ENCODE data around the gene LHFPL2. TPM values are rescaled to one million over a fixed set of nuclear protein-coding genes. Genes with fewer than 3 reads are reported as not detected.

LHFPL2 gene
- total and polyA plus RNA-seq, 9 donors, result 38.0 to 90.9 (median 53.3) TPM

DNA sequence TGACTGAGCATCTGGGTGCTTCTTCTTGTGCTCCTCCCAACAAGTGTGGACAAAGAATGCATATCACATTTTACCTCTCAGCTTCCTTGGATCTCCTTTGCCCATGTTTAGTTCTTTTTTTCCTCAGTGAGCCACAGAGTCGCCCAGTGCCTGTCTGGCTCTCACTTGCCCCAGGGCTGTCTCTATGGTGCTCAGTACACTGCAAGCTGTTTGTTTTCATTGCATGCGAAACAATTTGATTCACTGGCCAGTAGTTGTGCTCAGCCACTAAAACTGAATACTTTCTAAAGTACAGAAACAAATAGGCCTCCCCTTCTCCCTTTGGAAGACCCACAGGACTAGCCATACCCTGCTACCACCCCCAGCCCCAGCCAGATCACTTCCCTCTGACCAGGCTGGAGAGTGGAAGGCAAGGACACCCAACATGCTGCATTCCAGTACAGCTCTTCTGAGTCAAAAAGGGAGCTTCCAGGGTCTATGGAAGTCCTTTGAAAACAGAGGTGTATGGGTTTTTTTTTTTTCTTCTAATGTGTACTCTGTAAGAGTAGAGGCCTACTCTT lies 3.8 kb downstream of the LHFPL2 start:
- Histone ChIP-seq H3K27ac (ENCODE audit: low read length) (no peak overlapping the region), H3K9me3 (replicated peaks; ENCODE audit: control insufficient read depth, low read depth, low read length) (no peaks in the 10 kb centered on the region), H3K36me3 (ENCODE audit: control insufficient read depth, insufficient read depth, low read length) (peaks cover 13% of the 10 kb centered on the region), H3K4me1 (ENCODE audit: control insufficient read depth, insufficient read depth, low read length) (peaks cover 32% of the 10 kb centered on the region), H3K4me3 (ENCODE audit: low read length) (no peak overlapping the region), H3K27me3 (ENCODE audit: control insufficient read depth, insufficient read depth, low read length) (no peaks in the 10 kb centered on the region)
- 41% methylated on average over 2 of the region's 2 CpGs for WGBS (ENCODE audit: insufficient coverage)
- no peak for DNase-seq

GRCh38 chr5:78644129-78644528 lies 4.4 kb downstream of the LHFPL2 start:
- Histone ChIP-seq H3K27me3 (ENCODE audit: control insufficient read depth, insufficient read depth, low read length) (no peaks in the 10 kb centered on the region), H3K27ac (ENCODE audit: low read length) (no peak overlapping the region), H3K4me3 (ENCODE audit: low read length) (no peak overlapping the region), H3K9me3 (replicated peaks; ENCODE audit: control insufficient read depth, low read depth, low read length) (no peaks in the 10 kb centered on the region), H3K36me3 (ENCODE audit: control insufficient read depth, insufficient read depth, low read length) (peaks cover 13% of the 10 kb centered on the region), H3K4me1 (ENCODE audit: control insufficient read depth, insufficient read depth, low read length) (peaks cover 27% of the 10 kb centered on the region)
- no peak for DNase-seq
- WGBS (ENCODE audit: insufficient coverage), result 100% methylated on average over 1 of the region's 3 CpGs

- peaks cover 38% of the 10 kb centered on the region for H3K4me1 ChIP-seq (ENCODE audit: control insufficient read depth, insufficient read depth, low read length)
- WGBS (ENCODE audit: insufficient coverage), result 83% methylated on average over 1 of the region's 1 CpG
Observed at GRCh38 chr5:78642701-78643100, 5.9 kb downstream of the LHFPL2 start.

DNA sequence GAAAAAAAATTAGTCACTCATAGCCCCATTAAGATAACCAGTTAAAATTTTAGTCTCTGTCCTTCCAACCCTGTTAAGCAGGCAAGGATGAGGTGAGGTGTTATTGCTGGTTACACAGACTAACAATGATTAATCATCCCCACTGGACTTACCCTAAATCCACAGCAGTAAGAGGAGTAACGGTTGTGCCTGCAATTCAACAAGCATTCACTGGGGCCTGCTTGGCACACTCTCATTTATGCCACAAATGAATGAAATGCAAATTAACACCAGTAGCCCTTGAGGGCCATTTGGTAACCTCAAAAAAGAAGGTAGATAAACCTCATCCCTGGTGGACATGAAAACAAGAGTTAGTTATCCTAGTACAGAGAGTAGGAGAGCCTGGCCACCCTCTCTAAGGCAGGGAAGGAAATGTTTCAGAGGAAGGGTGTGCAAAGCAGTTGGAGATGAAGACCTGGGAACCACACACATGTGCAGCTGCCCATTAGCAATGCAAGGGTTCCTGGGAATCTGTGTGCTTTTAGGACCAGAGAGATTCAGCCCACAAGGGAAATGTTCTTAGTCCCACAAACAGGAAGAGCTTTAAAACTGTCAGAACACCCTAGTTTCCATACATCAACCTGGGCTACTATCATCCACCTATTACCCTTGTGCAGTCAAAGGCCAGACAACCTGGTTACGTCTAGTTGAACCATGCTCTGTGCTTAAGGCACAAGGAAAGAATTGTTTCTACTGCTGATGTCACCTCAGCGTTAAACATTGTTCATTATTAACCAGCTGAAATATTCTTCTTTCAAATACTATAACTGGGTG lies 7.7 kb downstream of the LHFPL2 start:
- Histone ChIP-seq H3K9me3 (replicated peaks; ENCODE audit: control insufficient read depth, low read depth, low read length) (no peaks in the 10 kb centered on the region), H3K4me3 (ENCODE audit: low read length) (no peak overlapping the region), H3K4me1 (ENCODE audit: control insufficient read depth, insufficient read depth, low read length) (peaks cover 42% of the 10 kb centered on the region), H3K27me3 (ENCODE audit: control insufficient read depth, insufficient read depth, low read length) (no peaks in the 10 kb centered on the region), H3K36me3 (ENCODE audit: control insufficient read depth, insufficient read depth, low read length) (peaks cover 10% of the 10 kb centered on the region), H3K27ac (ENCODE audit: low read length) (peak overlapping the region; percentile 73)
- no peak for DNase-seq
- WGBS (ENCODE audit: insufficient coverage), result 20% methylated on average over 1 of the region's 3 CpGs

More at GRCh38 chr5:78642701-78643100, 5.9 kb downstream of the LHFPL2 start:
- no peaks in the 10 kb centered on the region for H3K27me3 ChIP-seq (ENCODE audit: control insufficient read depth, insufficient read depth, low read length)
- no peak overlapping the region for H3K27ac ChIP-seq (ENCODE audit: low read length)
- H3K9me3 ChIP-seq (replicated peaks; ENCODE audit: control insufficient read depth, low read depth, low read length), result no peaks in the 10 kb centered on the region
- peaks cover 13% of the 10 kb centered on the region for H3K36me3 ChIP-seq (ENCODE audit: control insufficient read depth, insufficient read depth, low read length)
- no peak overlapping the region for H3K4me3 ChIP-seq (ENCODE audit: low read length)
- DNase-seq, result no peak

DNA sequence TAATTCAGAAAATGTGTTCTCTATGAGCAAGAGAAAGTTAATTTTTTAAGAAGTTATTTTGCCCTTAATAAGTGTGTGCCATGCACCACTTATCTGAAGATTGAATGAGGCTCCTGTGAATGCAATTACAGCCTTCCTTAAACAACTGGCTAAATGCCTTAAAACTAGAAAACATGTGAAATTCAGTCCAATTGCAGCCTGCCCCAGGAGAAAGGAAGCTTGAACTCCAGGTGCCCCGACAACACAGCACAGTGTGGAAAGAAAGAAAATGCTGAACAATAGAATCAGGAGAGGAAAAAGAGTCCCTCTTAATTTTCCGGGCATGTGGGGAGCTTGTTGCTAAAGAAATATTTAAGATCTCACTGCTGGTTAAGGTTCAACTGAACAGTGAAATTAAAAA lies 8.8 kb downstream of the LHFPL2 start:
- peaks cover 5% of the 10 kb centered on the region for H3K36me3 ChIP-seq (ENCODE audit: control insufficient read depth, insufficient read depth, low read length)
- peaks cover 37% of the 10 kb centered on the region for H3K4me1 ChIP-seq (ENCODE audit: control insufficient read depth, insufficient read depth, low read length)
- WGBS (ENCODE audit: insufficient coverage), result 11% methylated on average over 1 of the region's 2 CpGs

DNA sequence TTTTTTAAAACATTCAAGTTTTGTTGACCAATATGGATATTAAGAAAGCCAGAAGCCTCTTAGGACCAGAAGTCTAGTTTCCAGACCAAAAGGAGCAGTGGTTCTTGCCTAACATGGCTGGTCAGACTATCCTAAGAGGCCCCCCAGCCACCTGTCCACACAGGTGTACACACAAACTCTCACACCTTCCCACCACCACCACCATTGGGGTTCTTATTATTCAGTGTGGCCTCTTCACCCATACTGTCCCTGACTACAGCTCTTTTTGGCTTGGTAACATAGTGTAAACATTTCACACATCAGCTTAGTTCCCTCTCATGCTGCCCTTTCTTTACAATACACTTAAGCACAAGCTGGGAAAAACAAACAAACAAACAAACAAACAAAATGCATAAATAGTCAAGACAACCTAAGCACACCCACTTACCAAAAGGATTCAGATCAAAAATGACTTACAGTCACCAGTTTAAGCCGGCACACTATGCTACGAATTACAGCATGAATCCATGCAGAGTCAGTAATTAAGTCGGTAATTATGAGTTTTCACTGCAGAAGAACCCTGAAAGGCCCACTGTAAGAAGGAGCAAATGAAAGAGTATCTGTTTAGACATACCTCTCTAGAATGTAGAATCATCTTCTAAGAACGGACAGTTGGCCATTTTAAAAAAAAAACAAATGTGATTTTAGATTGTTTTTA lies 9.5 kb downstream of the LHFPL2 start:
- Histone ChIP-seq H3K27me3 (ENCODE audit: control insufficient read depth, insufficient read depth, low read length) (no peaks in the 10 kb centered on the region), H3K4me1 (ENCODE audit: control insufficient read depth, insufficient read depth, low read length) (peaks cover 39% of the 10 kb centered on the region), H3K27ac (ENCODE audit: low read length) (peak overlapping the region; percentile 73), H3K9me3 (replicated peaks; ENCODE audit: control insufficient read depth, low read depth, low read length) (no peaks in the 10 kb centered on the region), H3K4me3 (ENCODE audit: low read length) (no peak overlapping the region), H3K36me3 (ENCODE audit: control insufficient read depth, insufficient read depth, low read length) (peaks cover 3% of the 10 kb centered on the region)
- WGBS (ENCODE audit: insufficient coverage), result no CpG with 5 or more reads among the region's 4 CpGs
- no peak for DNase-seq

More for the DNA sequence above, 8.8 kb downstream of the LHFPL2 start:
- H3K4me3 ChIP-seq (ENCODE audit: low read length), result no peak overlapping the region
- no peaks in the 10 kb centered on the region for H3K9me3 ChIP-seq (replicated peaks; ENCODE audit: control insufficient read depth, low read depth, low read length)
- DNase-seq, result peak; percentile 88
- H3K27ac ChIP-seq (ENCODE audit: low read length), result peak overlapping the region; percentile 73
- no peaks in the 10 kb centered on the region for H3K27me3 ChIP-seq (ENCODE audit: control insufficient read depth, insufficient read depth, low read length)

DNA sequence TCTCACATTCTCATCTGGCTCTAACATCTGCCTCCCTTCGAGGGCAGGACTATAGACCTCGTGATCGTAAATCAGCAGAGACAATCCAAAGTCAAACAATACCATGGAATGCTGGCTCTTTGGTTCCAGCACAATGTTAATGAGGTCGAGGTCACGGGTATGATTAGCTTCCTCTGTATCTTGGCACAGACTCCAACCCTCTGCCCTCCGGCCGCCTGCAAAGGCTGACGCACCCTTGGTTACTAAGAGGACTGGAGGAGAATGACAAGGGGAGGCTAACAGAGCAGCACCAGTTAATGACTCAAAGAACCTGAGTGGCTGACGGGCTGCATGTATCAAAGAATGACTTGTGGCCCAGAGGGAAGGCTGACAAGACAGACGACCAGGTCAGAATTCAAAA lies 10.1 kb downstream of the LHFPL2 start:
- H3K4me1 ChIP-seq (ENCODE audit: control insufficient read depth, insufficient read depth, low read length), result peaks cover 43% of the 10 kb centered on the region
- H3K27ac ChIP-seq (ENCODE audit: low read length), result peak overlapping the region; percentile 73
- H3K9me3 ChIP-seq (replicated peaks; ENCODE audit: control insufficient read depth, low read depth, low read length), result no peaks in the 10 kb centered on the region
- no peaks in the 10 kb centered on the region for H3K27me3 ChIP-seq (ENCODE audit: control insufficient read depth, insufficient read depth, low read length)
- WGBS (ENCODE audit: insufficient coverage), result 61% methylated on average over 6 of the region's 10 CpGs
- peak; percentile 76 for DNase-seq
- H3K4me3 ChIP-seq (ENCODE audit: low read length), result no peak overlapping the region
- H3K36me3 ChIP-seq (ENCODE audit: control insufficient read depth, insufficient read depth, low read length), result peaks cover 6% of the 10 kb centered on the region

- H3K9me3 ChIP-seq (replicated peaks; ENCODE audit: control insufficient read depth, low read depth, low read length), result no peaks in the 10 kb centered on the region
- DNase-seq, result no peak
- H3K27ac ChIP-seq (ENCODE audit: low read length), result no peak overlapping the region
- peaks cover 12% of the 10 kb centered on the region for H3K36me3 ChIP-seq (ENCODE audit: control insufficient read depth, insufficient read depth, low read length)
- WGBS (ENCODE audit: insufficient coverage), result 83% methylated on average over 4 of the region's 5 CpGs
- no peak overlapping the region for H3K4me3 ChIP-seq (ENCODE audit: low read length)
- no peaks in the 10 kb centered on the region for H3K27me3 ChIP-seq (ENCODE audit: control insufficient read depth, insufficient read depth, low read length)
- H3K4me1 ChIP-seq (ENCODE audit: control insufficient read depth, insufficient read depth, low read length), result peaks cover 44% of the 10 kb centered on the region
Observed at GRCh38 chr5:78637468-78637867, 11.1 kb downstream of the LHFPL2 start.

DNA sequence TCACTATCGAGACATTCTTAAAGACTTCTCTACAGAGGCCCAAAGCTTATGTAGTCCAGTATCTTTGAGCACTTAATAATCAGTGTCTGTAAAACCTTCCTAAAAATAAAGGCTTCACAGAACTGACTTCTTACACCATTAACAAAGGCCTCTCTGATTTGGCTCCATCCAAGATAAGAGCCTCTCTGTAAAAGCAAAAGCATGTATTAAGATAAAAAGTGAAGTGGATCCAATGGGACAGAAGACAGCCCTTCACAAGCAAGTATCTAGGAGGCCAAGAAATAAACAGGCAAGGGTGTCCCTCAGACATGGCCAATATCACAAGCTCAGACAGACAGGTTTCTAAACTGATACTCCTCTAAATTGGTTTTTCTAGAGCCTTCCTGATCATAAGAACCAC lies 11.9 kb downstream of the LHFPL2 start:
- no peaks in the 10 kb centered on the region for H3K27me3 ChIP-seq (ENCODE audit: control insufficient read depth, insufficient read depth, low read length)
- H3K4me1 ChIP-seq (ENCODE audit: control insufficient read depth, insufficient read depth, low read length), result peaks cover 43% of the 10 kb centered on the region
- peaks cover 19% of the 10 kb centered on the region for H3K36me3 ChIP-seq (ENCODE audit: control insufficient read depth, insufficient read depth, low read length)
- no CpG with 5 or more reads among the region's 1 CpG for WGBS (ENCODE audit: insufficient coverage)
- DNase-seq, result no peak
- H3K9me3 ChIP-seq (replicated peaks; ENCODE audit: control insufficient read depth, low read depth, low read length), result no peaks in the 10 kb centered on the region
- H3K27ac ChIP-seq (ENCODE audit: low read length), result no peak overlapping the region
- H3K4me3 ChIP-seq (ENCODE audit: low read length), result no peak overlapping the region

DNA sequence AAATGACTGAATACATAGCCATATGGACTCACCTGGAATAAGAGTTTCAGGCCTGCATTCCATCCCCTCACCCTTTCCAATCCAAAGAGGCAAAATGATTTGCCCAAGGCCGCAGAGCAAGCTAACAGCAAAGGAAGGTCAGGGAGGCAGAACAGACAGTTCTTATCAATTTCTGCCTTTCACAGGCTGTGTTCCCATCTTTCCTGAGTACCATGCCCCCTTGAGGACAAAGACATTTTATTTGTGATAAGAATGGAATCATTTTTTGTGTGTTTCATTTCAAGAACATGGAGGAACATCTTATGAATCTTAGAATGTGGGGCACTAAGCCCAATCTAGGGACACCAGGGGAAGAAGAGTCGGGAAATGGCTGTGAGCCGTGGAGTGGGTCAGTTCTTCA lies 13.9 kb downstream of the LHFPL2 start:
- peaks cover 38% of the 10 kb centered on the region for H3K4me1 ChIP-seq (ENCODE audit: control insufficient read depth, insufficient read depth, low read length)
- DNase-seq, result no peak
- H3K9me3 ChIP-seq (replicated peaks; ENCODE audit: control insufficient read depth, low read depth, low read length), result no peaks in the 10 kb centered on the region
- peaks cover 36% of the 10 kb centered on the region for H3K36me3 ChIP-seq (ENCODE audit: control insufficient read depth, insufficient read depth, low read length)
- WGBS (ENCODE audit: insufficient coverage), result 40% methylated on average over 1 of the region's 3 CpGs
- no peaks in the 10 kb centered on the region for H3K27me3 ChIP-seq (ENCODE audit: control insufficient read depth, insufficient read depth, low read length)
- H3K4me3 ChIP-seq (ENCODE audit: low read length), result no peak overlapping the region
- no peak overlapping the region for H3K27ac ChIP-seq (ENCODE audit: low read length)

Data from muscle of leg (tissue), 11 donors.